OCI-LY3 (cell line): ENCODE results near the gene TTLL8.

ENCODE experiments used
- H2AFZ ChIP-seq: fragments of 200-600, 300-600 bp; shearing (Covaris generic); 2 replicates; pipeline ENCODE4 v1.6.0; 2014; ENCODE audit warnings: antibody characterized with exemption, low read depth, low read length
- H3K27ac ChIP-seq: fragments of 200-600, 300-600 bp; sonication (generic); 2 replicates; pipeline ENCODE4 v1.5.1; 2014; ENCODE audit warnings: mild to moderate bottlenecking, low read length, moderate library complexity, mixed read lengths
- H3K27me3 ChIP-seq: fragments of 200-600, 300-600 bp; sonication (generic); 2 replicates; pipeline ENCODE4 v1.6.1; 2014; ENCODE audit warnings: low read depth, low read length, mixed read lengths
- H3K36me3 ChIP-seq: fragments of 200-600, 300-600 bp; sonication (generic); replicated peaks from 2 replicates; pipeline ENCODE3; 2014; ENCODE audit warnings: low read depth, low read length, mixed read lengths
- H3K4me1 ChIP-seq: fragments of 300-600, 200-600 bp; sonication (generic); 2 replicates; pipeline ENCODE4 v1.6.1; 2014; ENCODE audit warnings: low read length, mixed read lengths
- H3K4me2 ChIP-seq: fragments of 200-600, 300-600 bp; sonication (generic); 2 replicates; pipeline ENCODE4 v1.6.1; 2014; ENCODE audit warnings: low read length, mixed read lengths
- H3K4me3 ChIP-seq: fragments of 300-600, 200-600 bp; sonication (generic); 2 replicates; pipeline ENCODE4 v1.5.1; 2014; ENCODE audit warnings: antibody characterized with exemption, mild to moderate bottlenecking, low read length, moderate library complexity
- H3K79me2 ChIP-seq: fragments of 300-600, 200-600 bp; shearing (Covaris generic); 2 replicates; pipeline ENCODE4 v1.6.1; 2014; ENCODE audit warnings: mild to moderate bottlenecking, low read length, mixed read lengths
- H3K9ac ChIP-seq: fragments of 300-600, 200-600 bp; shearing (Covaris generic); 2 replicates; pipeline ENCODE4 v1.6.0; 2014; ENCODE audit warnings: mild to moderate bottlenecking, low read length, moderate library complexity
- H3K9me3 ChIP-seq: fragments of 200-600, 300-600 bp; shearing (Covaris generic); 2 replicates; pipeline ENCODE4 v1.6.1; 2014; ENCODE audit warnings: low read length, mixed read lengths; ENCODE audit not compliant: insufficient read depth
- H4K20me1 ChIP-seq: fragments of 200-600, 300-600 bp; sonication (generic); 2 replicates; pipeline ENCODE4 v1.6.1; 2016; ENCODE audit warnings: low read length, mixed read lengths; ENCODE audit not compliant: insufficient read depth
- EZH2phosphoT487 ChIP-seq: fragments of 200-600 bp; shearing (Covaris generic); IDR thresholded peaks from 2 replicates; pipeline ENCODE4 v1.6.1; 2018; ENCODE audit warnings: antibody characterized with exemption, mixed run types, low read depth
- TF ChIP-seq, protein P1 (sequence below): fragments of 200-600, 300-600 bp; sonication (generic); IDR thresholded peaks from 2 replicates; pipeline ENCODE4 v1.5.1; 2014; ENCODE audit warnings: antibody characterized with exemption, low read length, low read depth

The TTLL8 gene

DNA sequence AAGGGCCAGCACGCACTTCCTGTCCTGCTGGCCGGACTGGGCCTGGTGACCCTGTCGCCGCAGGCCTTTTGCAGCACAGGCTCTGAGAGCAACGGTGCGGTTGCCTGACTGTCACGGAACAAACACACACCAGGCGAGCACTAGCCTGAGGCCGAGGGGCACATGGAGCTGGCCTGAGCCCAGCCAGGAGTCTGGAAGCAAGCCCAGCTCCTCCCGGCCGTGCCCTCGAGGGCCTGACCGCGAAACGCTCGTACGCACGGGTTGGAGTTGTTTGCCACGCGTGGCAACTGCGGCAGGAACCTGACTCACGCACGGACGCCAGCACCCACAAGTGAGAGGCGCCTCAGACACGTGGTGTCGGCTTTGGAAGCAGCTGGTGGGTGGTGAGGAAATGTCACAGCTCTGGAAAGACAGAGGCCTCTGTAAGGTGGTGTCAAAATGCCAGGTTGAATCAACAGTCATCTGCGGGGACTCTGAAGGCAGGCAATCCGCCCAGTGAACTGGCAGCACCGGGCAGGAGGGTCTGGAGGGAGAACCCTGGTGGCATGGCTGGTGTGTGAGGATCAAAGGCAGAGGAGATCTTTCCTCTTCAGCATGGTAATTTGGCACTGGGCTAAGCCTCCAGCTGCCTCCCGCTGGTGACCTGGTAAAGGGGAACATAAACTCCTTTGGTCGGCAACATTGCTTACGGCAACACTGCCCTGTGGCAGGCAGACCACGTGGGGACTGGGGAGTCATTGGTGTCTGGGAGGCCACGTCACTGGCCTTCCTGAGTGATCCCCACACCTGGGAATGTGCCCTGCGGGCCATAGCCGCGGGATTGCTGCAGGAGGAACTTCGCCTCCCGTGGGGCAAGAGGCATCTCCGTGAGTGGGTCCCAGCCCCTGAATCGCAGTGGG is 30.2 kb downstream of the TTLL8 start:
- Histone ChIP-seq H3K27ac (no peak overlapping the region), H3K27me3 (no peaks in the 10 kb centered on the region), H3K4me1 (no peaks in the 10 kb centered on the region; the same call in 1 of the 2 replicates), H3K9ac (no peak overlapping the region), H2AFZ (no peak overlapping the region), H3K36me3 (no peaks in the 10 kb centered on the region), H3K4me3 (no peak overlapping the region), H3K79me2 (no peaks in the 10 kb centered on the region), H3K4me2 (no peak overlapping the region), H3K9me3 (no peaks in the 10 kb centered on the region), H4K20me1 (no peaks in the 10 kb centered on the region)
- TF ChIP-seq, protein P1, sequence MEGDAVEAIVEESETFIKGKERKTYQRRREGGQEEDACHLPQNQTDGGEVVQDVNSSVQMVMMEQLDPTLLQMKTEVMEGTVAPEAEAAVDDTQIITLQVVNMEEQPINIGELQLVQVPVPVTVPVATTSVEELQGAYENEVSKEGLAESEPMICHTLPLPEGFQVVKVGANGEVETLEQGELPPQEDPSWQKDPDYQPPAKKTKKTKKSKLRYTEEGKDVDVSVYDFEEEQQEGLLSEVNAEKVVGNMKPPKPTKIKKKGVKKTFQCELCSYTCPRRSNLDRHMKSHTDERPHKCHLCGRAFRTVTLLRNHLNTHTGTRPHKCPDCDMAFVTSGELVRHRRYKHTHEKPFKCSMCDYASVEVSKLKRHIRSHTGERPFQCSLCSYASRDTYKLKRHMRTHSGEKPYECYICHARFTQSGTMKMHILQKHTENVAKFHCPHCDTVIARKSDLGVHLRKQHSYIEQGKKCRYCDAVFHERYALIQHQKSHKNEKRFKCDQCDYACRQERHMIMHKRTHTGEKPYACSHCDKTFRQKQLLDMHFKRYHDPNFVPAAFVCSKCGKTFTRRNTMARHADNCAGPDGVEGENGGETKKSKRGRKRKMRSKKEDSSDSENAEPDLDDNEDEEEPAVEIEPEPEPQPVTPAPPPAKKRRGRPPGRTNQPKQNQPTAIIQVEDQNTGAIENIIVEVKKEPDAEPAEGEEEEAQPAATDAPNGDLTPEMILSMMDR = no peak
- no peak for TF ChIP-seq EZH2phosphoT487

DNA sequence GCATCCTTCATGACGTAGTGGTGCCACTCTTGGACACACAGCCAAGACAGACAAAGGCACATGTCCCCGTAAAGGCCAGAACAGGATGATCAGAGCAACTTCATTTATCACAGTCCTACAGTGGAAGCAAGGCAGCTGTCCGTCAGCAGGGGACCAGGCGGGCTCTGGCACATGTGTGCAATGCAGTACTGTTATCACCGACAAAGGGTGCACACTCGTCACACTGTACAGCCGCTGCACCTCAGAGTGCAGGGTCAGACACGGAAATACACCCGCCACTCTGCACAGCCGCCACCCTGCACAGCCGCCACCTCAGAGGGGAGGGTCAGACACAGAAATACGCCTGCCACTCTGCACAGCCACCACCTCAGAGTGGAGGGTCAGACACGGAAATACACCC is 32.1 kb downstream of the TTLL8 start:
- no peaks in the 10 kb centered on the region for H3K36me3 ChIP-seq
- no peaks in the 10 kb centered on the region for H3K79me2 ChIP-seq
- H2AFZ ChIP-seq = no peak overlapping the region
- TF ChIP-seq, protein P1 = no peak
- TF ChIP-seq EZH2phosphoT487 = no peak
- H3K4me3 ChIP-seq = no peak overlapping the region
- no peaks in the 10 kb centered on the region; the same call in 1 of the 2 replicates for H3K4me1 ChIP-seq
- no peak overlapping the region for H3K4me2 ChIP-seq
- H3K27me3 ChIP-seq = no peaks in the 10 kb centered on the region
- no peaks in the 10 kb centered on the region for H4K20me1 ChIP-seq
- H3K9me3 ChIP-seq = no peaks in the 10 kb centered on the region
- H3K9ac ChIP-seq = no peak overlapping the region
- H3K27ac ChIP-seq = no peak overlapping the region

GRCh38 chr22:50022171-50022819 is 35.8 kb downstream of the TTLL8 start:
- Histone ChIP-seq H3K9me3 (no peaks in the 10 kb centered on the region), H3K27me3 (no peaks in the 10 kb centered on the region), H2AFZ (no peak overlapping the region), H3K9ac (no peak overlapping the region), H4K20me1 (no peaks in the 10 kb centered on the region), H3K79me2 (no peaks in the 10 kb centered on the region), H3K4me2 (no peak overlapping the region), H3K36me3 (no peaks in the 10 kb centered on the region), H3K4me3 (no peak overlapping the region), H3K27ac (no peak overlapping the region), H3K4me1 (peaks cover 5% of the 10 kb centered on the region)
- TF ChIP-seq, protein P1 = no peak
- no peak for TF ChIP-seq EZH2phosphoT487

GRCh38 chr22:50020606-50021005 is 37.5 kb downstream of the TTLL8 start:
- H3K4me2 ChIP-seq = no peak overlapping the region
- no peaks in the 10 kb centered on the region for H3K79me2 ChIP-seq
- H3K4me3 ChIP-seq = no peak overlapping the region
- H3K9me3 ChIP-seq = no peaks in the 10 kb centered on the region
- no peaks in the 10 kb centered on the region for H3K27me3 ChIP-seq
- no peaks in the 10 kb centered on the region for H3K36me3 ChIP-seq
- H2AFZ ChIP-seq = no peak overlapping the region
- no peak overlapping the region for H3K27ac ChIP-seq
- no peaks in the 10 kb centered on the region for H4K20me1 ChIP-seq
- H3K9ac ChIP-seq = no peak overlapping the region
- H3K4me1 ChIP-seq = peaks cover 22% of the 10 kb centered on the region
- TF ChIP-seq, protein P1 = no peak
- TF ChIP-seq EZH2phosphoT487 = no peak
